ENCODE results near the gene CYP2S1. TPM values are rescaled to one million over a fixed set of nuclear protein-coding genes. Genes with fewer than 3 reads are reported as not detected.

Gene CYP2S1
- total RNA-seq, 1 experiment from 2014 or later, result 191 TPM

GRCh38 chr19:41255171-41255570, 62.2 kb downstream of the CYP2S1 start:
- ATAC-seq (no peak), DNase-seq (ENCODE audit: low spot score) (no peak)
- H3K27me3 Mint-ChIP-seq (ENCODE audit: low read depth), result no peaks in the 10 kb centered on the region
- no peaks in the 10 kb centered on the region for H3K9me3 Mint-ChIP-seq
- H3K4me3 Mint-ChIP-seq, result no peak overlapping the region
- peaks cover 37% of the 10 kb centered on the region for H3K36me3 Mint-ChIP-seq
- H3K27ac Mint-ChIP-seq, result no peak overlapping the region
- ChIA-PET POLR2A (interaction anchor here (0.7 kb wide), 1 partner anchor 22 kb away, joined by 3 read pairs; no protein-coding TSS in a partner anchor), CTCF (no interaction called here)
- no peak for TF ChIP-seq E2F4 (CRISPR knock-in tag; IDR thresholded peaks at IDR 0.05; ENCODE audit: borderline replicate concordance, low read depth)
- TF ChIP-seq ZNF317 (CRISPR knock-in tag; IDR thresholded peaks at IDR 0.05; ENCODE audit: borderline replicate concordance, low read depth), result no peak
- no peak for TF ChIP-seq MLX (CRISPR knock-in tag; IDR thresholded peaks at IDR 0.05)
- TF ChIP-seq, protein P1, sequence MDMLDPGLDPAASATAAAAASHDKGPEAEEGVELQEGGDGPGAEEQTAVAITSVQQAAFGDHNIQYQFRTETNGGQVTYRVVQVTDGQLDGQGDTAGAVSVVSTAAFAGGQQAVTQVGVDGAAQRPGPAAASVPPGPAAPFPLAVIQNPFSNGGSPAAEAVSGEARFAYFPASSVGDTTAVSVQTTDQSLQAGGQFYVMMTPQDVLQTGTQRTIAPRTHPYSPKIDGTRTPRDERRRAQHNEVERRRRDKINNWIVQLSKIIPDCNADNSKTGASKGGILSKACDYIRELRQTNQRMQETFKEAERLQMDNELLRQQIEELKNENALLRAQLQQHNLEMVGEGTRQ (CRISPR knock-in tag; IDR thresholded peaks at IDR 0.05), result no peak
- TF ChIP-seq FOXK1 (CRISPR knock-in tag; IDR thresholded peaks at IDR 0.05), result no peak
- TF ChIP-seq, protein P2, sequence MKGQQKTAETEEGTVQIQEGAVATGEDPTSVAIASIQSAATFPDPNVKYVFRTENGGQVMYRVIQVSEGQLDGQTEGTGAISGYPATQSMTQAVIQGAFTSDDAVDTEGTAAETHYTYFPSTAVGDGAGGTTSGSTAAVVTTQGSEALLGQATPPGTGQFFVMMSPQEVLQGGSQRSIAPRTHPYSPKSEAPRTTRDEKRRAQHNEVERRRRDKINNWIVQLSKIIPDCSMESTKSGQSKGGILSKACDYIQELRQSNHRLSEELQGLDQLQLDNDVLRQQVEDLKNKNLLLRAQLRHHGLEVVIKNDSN (CRISPR knock-in tag; IDR thresholded peaks at IDR 0.05), result no peak
- no peak for TF ChIP-seq GTF2I (CRISPR knock-in tag; conservative IDR thresholded peaks at IDR 0.05)
- TF ChIP-seq AR (CRISPR knock-in tag; IDR thresholded peaks at IDR 0.05), result no peak
- no peak for TF ChIP-seq ZNF232 (CRISPR knock-in tag; IDR thresholded peaks at IDR 0.05)
- TF ChIP-seq ATF1 (CRISPR knock-in tag; IDR thresholded peaks at IDR 0.05), result no peak
- no peak for TF ChIP-seq FOXP4 (CRISPR knock-in tag; IDR thresholded peaks at IDR 0.05)
- no peak for TF ChIP-seq ATF6 (CRISPR knock-in tag; IDR thresholded peaks at IDR 0.05)
- TF ChIP-seq, protein P3, sequence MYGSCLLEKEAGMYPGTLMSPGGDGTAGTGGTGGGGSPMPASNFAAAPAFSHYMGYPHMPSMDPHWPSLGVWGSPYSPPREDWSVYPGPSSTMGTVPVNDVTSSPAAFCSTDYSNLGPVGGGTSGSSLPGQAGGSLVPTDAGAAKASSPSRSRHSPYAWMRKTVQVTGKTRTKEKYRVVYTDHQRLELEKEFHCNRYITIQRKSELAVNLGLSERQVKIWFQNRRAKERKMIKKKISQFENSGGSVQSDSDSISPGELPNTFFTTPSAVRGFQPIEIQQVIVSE (CRISPR knock-in tag; IDR thresholded peaks at IDR 0.05; ENCODE audit: borderline replicate concordance), result no peak
- no peak for TF ChIP-seq SOX15 (CRISPR knock-in tag; IDR thresholded peaks at IDR 0.05)
- no peak for TF ChIP-seq ZNF671 (CRISPR knock-in tag; IDR thresholded peaks at IDR 0.05)
- TF ChIP-seq TP53 (CRISPR knock-in tag; IDR thresholded peaks at IDR 0.05), result no peak
- TF ChIP-seq IRF2 (CRISPR knock-in tag; IDR thresholded peaks at IDR 0.05; ENCODE audit: borderline replicate concordance, low read depth), result no peak
- no peaks in the 10 kb centered on the region for H3K4me1 Mint-ChIP-seq

Other genes with a start within 250 kb of the CYP2S1 start
- 6.7 to 10.3 TPM (median 8.4 TPM) in 3 replicates for gene CYP2B6, start 201.9 kb upstream of the CYP2S1 start, total RNA-seq (2021)
- 0.32 to 0.53 TPM (median 0.48 TPM) in 3 replicates for gene CYP2A13, start 104.8 kb upstream of the CYP2S1 start, total RNA-seq (2021)
- gene CYP2F1, start 78.8 kb upstream of the CYP2S1 start, total RNA-seq (2021), result 0.24 to 1.3 TPM (median 0.30 TPM) in 3 replicates
- gene AXL, start 26.0 kb downstream of the CYP2S1 start, total RNA-seq (2021), result 25.0 to 27.3 TPM (median 27.0 TPM) in 3 replicates
- 246 to 282 TPM (median 257 TPM) in 3 replicates for gene HNRNPUL1, start 71.2 kb downstream of the CYP2S1 start, total RNA-seq (2021)
- gene CCDC97, start 117.0 kb downstream of the CYP2S1 start, total RNA-seq (2021), result 29.7 to 31.4 TPM (median 30.8 TPM) in 3 replicates
- 10.4 to 11.8 TPM (median 11.0 TPM) in 3 replicates for gene TGFB1, start 160.7 kb downstream of the CYP2S1 start, total RNA-seq (2021)
- gene B9D2, start 170.9 kb downstream of the CYP2S1 start, total RNA-seq (2021), result 4.5 to 6.3 TPM (median 4.7 TPM) in 3 replicates
- 5.3 to 6.0 TPM (median 5.3 TPM) in 3 replicates for gene TMEM91, start 183.3 kb downstream of the CYP2S1 start, total RNA-seq (2021)
- 56.4 to 60.3 TPM (median 56.6 TPM) in 3 replicates for gene EXOSC5, start 204.1 kb downstream of the CYP2S1 start, total RNA-seq (2021)
- 18.8 to 34.8 TPM (median 32.6 TPM) in 3 replicates for gene BCKDHA, start 204.6 kb downstream of the CYP2S1 start, total RNA-seq (2021)
- 0.96 to 2.3 TPM (median 1.2 TPM) in 3 replicates for gene B3GNT8, start 234.2 kb downstream of the CYP2S1 start, total RNA-seq (2021)
- 77.6 to 85.6 TPM (median 82.6 TPM) in 3 replicates for gene DMAC2, start 246.7 kb downstream of the CYP2S1 start, total RNA-seq (2021)
- gene ERICH4, start 249.9 kb downstream of the CYP2S1 start, total RNA-seq (2021), result 0.24 TPM in 1 of 3 replicates, not detected in the others